Activated T-helper 1 cell treated with Interleukin-2 at 50 U/mL for 16 hours (primary cell): ENCODE results near the gene TBC1D2B.
"Not testable (repeated sequence)": the region's sequence is repeated elsewhere in the genome, so short reads cannot be mapped to it uniquely, and the experiment has no call there.

ENCODE experiments used
- DNase-seq: peaks from one replicate; pipeline ENCODE4 v3.0.0-alpha.2; 2020; ENCODE audit warnings: low read depth

The TBC1D2B gene

GRCh38 chr15:77987765-77988136 is 89.8 kb downstream of the TBC1D2B start:
- not testable (repeated sequence) for DNase-seq

- DNase-seq, result no peak
Measured at GRCh38 chr15:77986891-77987764, 90.4 kb downstream of the TBC1D2B start.

DNA sequence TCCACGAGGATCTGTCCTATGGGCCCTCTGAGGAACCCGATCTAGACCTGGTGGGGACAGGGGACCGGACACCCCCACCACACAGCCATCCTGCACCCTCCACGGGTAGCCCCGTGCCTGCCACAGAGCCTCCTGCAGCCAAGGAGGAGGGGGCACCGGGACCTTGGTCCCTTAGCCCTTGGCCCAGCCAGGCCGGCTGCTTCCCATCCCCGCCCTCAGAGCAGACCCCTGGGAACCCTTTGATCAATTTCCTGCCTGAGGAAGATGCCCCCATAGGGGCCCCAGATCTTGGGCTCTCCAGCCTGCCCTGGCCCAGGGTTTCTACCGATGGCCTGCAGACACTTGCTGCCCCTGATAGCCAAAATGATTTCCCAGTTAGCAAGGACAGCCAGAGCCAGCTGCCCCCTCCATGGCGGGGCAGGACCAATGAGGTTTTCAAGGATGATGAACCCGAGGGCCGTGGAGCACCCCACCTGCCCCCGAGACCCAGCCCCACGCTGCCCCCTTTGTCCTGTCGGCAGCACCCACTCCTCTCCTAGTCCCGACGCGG is 91.5 kb downstream of the TBC1D2B start:
- no peak for DNase-seq

DNA sequence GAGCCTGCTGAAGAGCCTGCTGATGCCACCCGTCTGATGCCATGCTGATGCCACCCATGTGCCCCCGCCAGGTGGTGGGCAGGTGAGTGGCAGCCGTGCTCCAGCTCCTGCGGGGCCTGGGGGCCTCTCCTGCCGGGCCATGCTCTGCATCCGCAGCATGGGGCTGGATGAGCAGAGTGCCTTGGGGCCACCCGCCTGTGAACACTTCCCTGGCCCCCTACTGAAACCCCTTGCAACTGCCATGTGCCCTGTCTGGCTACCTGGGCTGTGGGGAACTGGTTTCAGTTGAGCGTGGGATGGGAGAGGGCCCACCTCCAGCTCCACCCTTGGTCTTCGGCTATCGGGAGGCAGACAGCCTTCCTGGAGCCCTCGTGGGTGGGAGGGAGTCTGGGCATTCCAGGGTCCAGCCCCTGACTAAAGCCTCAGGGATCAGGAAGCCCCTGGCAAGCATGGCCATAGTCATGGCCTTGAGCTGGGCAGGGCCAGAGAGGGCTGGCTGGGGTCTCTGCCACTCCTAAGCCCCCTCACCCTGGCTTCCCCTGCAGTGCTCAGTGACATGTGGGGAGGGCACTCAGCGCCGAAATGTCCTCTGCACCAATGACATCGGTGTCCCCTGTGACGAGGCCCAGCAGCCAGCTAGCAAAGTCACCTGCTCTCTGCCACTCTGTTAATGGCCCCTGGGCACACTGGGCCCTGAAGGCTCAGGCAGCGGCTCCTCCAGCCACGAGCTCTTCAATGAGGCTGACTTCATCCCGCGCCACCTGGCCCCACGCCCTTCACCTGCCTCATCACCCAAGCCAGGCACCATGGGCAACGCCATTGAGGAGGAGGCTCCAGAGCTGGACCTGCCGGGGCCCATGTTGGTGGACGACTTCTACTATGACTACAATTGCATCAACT is 92.2 kb downstream of the TBC1D2B start:
- no peak for DNase-seq

DNA sequence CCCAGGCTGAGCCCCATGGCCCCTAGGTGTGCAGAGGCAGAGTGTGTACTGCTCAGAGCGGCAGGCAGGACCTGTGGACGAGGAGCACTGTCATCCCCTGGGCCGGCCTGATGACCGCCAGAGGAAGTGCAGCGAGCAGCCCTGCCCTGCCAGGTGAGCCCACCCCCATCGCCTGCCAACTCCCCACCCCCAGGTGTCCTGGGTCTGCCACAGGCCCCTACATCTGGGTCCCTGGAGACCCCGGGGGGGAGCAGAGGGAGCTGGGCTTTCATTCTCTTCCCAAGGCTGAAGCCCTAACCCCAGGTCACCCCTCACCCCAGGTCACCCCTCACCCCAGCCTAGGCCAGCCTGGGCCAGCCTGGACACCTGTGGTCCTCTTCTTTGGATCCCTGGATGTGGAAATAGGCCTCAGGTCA is 93.1 kb downstream of the TBC1D2B start:
- no peak for DNase-seq

GRCh38 chr15:77983708-77984445 is 93.6 kb downstream of the TBC1D2B start:
- DNase-seq, result no peak

GRCh38 chr15:77983091-77983707 is 94.3 kb downstream of the TBC1D2B start:
- no peak for DNase-seq

DNA sequence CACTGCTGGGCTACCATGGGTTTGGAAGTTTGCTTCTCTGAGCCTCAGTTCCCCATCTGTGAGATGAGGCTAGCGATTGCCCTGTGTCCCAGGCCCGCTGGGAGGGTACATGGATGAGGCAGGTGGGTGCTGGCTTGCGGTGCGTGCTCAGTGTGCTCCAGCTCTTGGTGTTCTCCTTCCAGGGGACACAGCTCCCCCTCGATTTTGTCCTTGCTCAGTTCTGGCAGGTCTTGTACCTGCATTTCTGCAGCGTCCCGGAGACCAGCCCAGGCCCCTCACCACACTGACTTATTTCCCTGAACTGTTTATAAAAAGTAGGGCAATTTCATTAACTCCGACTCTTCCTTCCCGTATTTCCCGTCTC is 95.4 kb downstream of the TBC1D2B start:
- no peak for DNase-seq

GRCh38 chr15:77981281-77982126 is 96.0 kb downstream of the TBC1D2B start:
- no peak for DNase-seq

DNA sequence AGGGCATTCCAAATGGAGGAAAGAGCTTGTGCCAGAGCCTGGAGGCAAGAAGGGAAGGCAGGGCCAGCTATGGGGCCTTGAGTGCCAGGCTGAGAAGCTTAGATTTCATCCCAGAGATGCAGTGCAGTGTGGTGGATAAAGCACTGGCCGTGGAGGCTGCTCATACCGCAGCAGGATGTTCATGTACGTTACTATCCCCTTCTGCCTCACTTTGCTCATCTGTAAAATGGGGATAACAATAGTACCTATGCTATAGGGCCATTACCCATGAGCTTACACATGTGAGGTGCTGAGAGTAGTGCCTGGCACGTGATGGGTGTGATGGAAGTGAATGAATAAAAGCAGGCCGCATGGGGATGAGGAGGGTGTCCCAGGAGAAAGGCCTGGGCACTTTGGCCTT is 96.8 kb downstream of the TBC1D2B start:
- DNase-seq, result not testable (repeated sequence)

GRCh38 chr15:77980098-77980497 is 97.4 kb downstream of the TBC1D2B start:
- no peak for DNase-seq

DNA sequence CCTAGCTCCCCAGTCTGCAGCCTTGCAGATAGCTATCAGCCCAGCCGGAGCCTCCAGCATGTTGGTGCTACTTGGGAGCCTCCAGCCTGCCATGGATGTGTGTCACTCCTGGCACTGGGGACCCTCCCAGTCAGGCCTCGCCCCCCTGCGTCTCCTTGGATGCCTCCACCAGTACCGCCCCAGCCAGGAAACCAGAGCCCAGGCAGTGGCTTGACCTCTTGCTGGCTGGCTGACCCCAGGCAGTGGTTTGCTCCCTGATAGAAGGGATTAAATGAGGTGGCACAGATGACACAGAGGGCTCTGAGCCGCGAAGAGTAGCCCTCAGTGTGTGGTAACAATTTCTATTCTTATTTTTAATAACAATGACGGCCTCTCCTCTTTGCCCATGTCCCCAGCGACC is 98.4 kb downstream of the TBC1D2B start:
- not testable (repeated sequence) for DNase-seq

GRCh38 chr15:77978759-77979145 is 98.8 kb downstream of the TBC1D2B start:
- DNase-seq, result not testable (repeated sequence)

GRCh38 chr15:77977903-77978758 is 99.4 kb downstream of the TBC1D2B start:
- not testable (repeated sequence) for DNase-seq

DNA sequence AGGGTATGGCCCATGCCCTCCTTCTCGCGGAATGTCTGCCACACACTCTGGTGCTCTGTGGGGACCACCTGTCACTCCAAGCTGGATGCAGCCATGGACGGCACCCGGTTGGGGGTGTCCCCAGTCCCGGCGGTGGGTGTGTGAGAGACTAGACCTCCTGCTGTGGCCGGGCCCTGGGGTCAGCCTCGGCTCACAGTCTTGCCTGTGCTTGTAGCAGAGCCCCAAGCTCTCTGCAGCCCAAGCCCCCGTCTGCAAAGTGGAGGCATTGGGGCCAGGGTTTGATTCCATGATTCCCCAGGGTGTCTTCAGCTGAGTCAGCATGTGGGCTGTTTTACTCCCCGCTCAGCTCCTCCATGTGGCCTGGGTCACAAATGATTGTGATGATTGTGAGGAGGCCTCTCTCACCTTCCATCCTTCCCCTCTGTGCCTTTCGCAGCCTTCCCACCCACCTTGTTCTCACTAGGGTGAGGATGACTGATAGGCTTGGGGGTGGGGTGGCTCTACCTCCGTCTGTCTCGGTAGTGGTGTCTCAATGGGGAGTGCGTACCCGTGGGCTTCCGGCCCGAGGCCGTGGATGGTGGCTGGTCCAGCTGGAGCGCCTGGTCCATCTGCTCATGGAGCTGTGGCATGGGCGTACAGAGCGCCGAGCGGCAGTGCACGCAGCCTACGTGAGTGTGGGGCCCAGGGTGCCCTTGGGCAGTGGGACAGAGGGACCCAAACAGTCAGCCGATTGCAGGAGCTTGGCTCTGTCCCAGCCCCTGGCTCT is 100.6 kb downstream of the TBC1D2B start:
- not testable (repeated sequence) for DNase-seq

- not testable (repeated sequence) for DNase-seq
Measured at GRCh38 chr15:77976095-77976450, 101.4 kb downstream of the TBC1D2B start.

DNA sequence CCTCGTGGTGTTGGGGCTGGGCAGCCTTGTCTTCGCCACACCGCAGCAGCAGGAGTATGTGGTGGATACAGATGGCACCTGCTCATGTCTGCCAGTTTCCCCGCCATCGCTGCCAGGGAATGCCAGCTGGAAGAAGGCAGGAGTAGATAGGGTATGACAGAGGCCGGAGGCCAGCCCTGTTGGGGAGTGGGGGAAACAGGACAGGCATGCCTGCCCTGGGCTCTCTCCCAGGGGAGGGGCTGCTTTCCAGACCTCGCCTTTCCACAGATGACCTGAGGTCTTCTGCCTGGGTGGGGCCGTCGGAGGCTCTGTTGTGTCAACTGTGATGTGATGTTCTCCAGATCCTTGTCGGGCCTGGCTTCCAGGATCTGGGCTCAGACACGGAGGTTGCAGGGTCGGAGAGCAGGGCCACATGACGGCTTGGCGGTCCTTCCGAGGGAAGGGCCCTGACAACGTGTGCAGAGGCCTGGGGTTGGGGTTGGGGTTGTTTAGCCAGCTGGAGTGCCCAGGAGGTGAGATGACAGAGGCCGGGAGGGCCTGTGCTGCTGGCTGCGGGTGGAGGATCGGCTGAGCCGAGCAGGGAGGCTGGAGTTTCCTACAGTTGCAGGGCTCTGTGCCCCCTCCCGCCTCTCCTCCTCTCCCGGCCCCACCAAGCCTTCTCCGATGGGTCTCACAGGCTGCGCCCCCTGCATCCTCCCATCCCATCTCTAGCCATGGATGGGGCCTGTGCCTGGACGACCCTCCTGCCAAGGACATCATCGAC is 102.0 kb downstream of the TBC1D2B start:
- no peak for DNase-seq
